SK-N-SH (cell line): Measurements from ENCODE around the gene ULK3. TPM values are rescaled to one million over a fixed set of nuclear protein-coding genes. Genes with fewer than 3 reads are reported as not detected.

Experiments
- CTCF ChIA-PET: fragments of 300-600, 350-600 bp; formaldehyde crosslinking; extraction: SDS; loops from one replicate; lab custom pipeline; 2021; lab: Yijun Ruan, JAX
- POLR2A ChIA-PET: fragments of 350-600 bp; sonication (Branson Sonifier 250); formaldehyde crosslinking; extraction: SDS; loops from one replicate; lab custom pipeline; 2020; ENCODE audit warnings: antibody characterized with exemption, inconsistent platforms; lab: Yijun Ruan, JAX
- DNase-seq: peaks from one replicate; pipeline ENCODE4 v3.0.0; 2012
- H2AFZ ChIP-seq: fragments of 200-600 bp; sonication (generic); 2 replicates; pipeline ENCODE4 v1.8.1; 2016; ENCODE audit warnings: antibody characterized with exemption, mild to moderate bottlenecking, low read depth
- H3F3A ChIP-seq: fragments of 200-600 bp; sonication (generic); replicated peaks from 2 replicates; pipeline ENCODE3; 2016; ENCODE audit warnings: antibody characterized with exemption, mild to moderate bottlenecking; ENCODE audit not compliant: insufficient read depth
- H3K27ac ChIP-seq, 2 experiments: fragments of 200-500 bp in 1 of 2; fragments of 200-600 bp in 1 of 2; sonication (Bioruptor generic) in 1 of 2; sonication (generic), shearing (Covaris generic) in 1 of 2; 2 replicates each; pipeline versions ENCODE4 v1.5.1 to v1.6.1; 2014 to 2016; ENCODE audit warnings: low read depth in 2 of 2, inconsistent platforms in 1 of 2, low read length in 1 of 2, mild to moderate bottlenecking in 1 of 2, mixed read lengths in 1 of 2
- H3K27me3 ChIP-seq: fragments of 200-600 bp; sonication (generic), shearing (Covaris generic); 2 replicates; pipeline ENCODE4 v1.6.1; 2016; ENCODE audit warnings: mixed run types; ENCODE audit not compliant: insufficient read depth
- H3K36me3 ChIP-seq, 2 experiments: fragments of 200-500 bp in 1 of 2; fragments of 200-600 bp in 1 of 2; sonication (Bioruptor generic) in 1 of 2; sonication (generic) in 1 of 2; replicated peaks in 1 of 2; 2 replicates each; pipeline versions ENCODE3 to v1.5.1; 2014 to 2016; ENCODE audit warnings: low read length in 1 of 2, mild to moderate bottlenecking in 1 of 2; ENCODE audit not compliant: insufficient read depth in 2 of 2, control insufficient read depth in 1 of 2
- H3K4me1 ChIP-seq, 2 experiments: fragments of 200-500 bp in 1 of 2; fragments of 200-600 bp in 1 of 2; sonication (Bioruptor generic) in 1 of 2; sonication (generic), shearing (Covaris generic) in 1 of 2; 2 replicates each; pipeline versions ENCODE4 v1.5.1 to v1.6.1; 2014 to 2016; ENCODE audit warnings: low read depth in 1 of 2, low read length in 1 of 2, mixed run types in 1 of 2; ENCODE audit not compliant: insufficient read depth in 2 of 2, control insufficient read depth in 1 of 2
- H3K4me2 ChIP-seq: fragments of 200-600 bp; sonication (generic), shearing (Covaris generic); 2 replicates; pipeline ENCODE4 v1.6.1; 2017; ENCODE audit warnings: mixed run types
- H3K4me3 ChIP-seq, 2 experiments: fragments of 200-500 bp in 1 of 2; fragments of 200-600 bp in 1 of 2; sonication (Bioruptor generic) in 1 of 2; sonication (generic), shearing (Covaris generic) in 1 of 2; 2 replicates each; pipeline versions ENCODE4 v1.5.1 to v1.8.1; 2014 to 2016; ENCODE audit warnings: low read depth in 2 of 2, inconsistent platforms in 1 of 2, low read length in 1 of 2, mild to moderate bottlenecking in 1 of 2, mixed read lengths in 1 of 2, moderate library complexity in 1 of 2
- H3K79me2 ChIP-seq: fragments of 200-600 bp; sonication (generic); 2 replicates; pipeline ENCODE4 v1.8.1; 2017; ENCODE audit warnings: mild to moderate bottlenecking; ENCODE audit not compliant: insufficient read depth
- H3K9ac ChIP-seq: fragments of 200-600 bp; sonication (generic); 2 replicates; pipeline ENCODE4 v1.6.1; 2017; ENCODE audit warnings: mixed run types
- H3K9me2 ChIP-seq: fragments of 200-600 bp; sonication (generic); 2 replicates; pipeline ENCODE4 v1.6.1; 2017; ENCODE audit warnings: mixed run types
- H3K9me3 ChIP-seq: fragments of 200-600 bp; sonication (generic); 2 replicates; pipeline ENCODE4 v1.6.1; 2017; ENCODE audit warnings: mixed run types, mild to moderate bottlenecking, moderate library complexity
- H4K20me1 ChIP-seq: fragments of 200-600 bp; sonication (generic); 2 replicates; pipeline ENCODE4 v1.6.1; 2017; ENCODE audit warnings: mild to moderate bottlenecking, mixed run types; ENCODE audit not compliant: insufficient read depth
- EP300 ChIP-seq, 2 experiments: IDR thresholded peaks; 2 replicates each; pipeline versions ENCODE4 v1.4.0 to v1.6.1; 2012; ENCODE audit warnings: borderline replicate concordance in 1 of 2, low read depth in 1 of 2, low read length in 1 of 2
- EZH2phosphoT487 ChIP-seq: fragments of 200-600 bp; sonication (generic); IDR thresholded peaks from 2 replicates; pipeline ENCODE4 v1.6.1; 2017; ENCODE audit warnings: low read depth, mixed run types, mild to moderate bottlenecking, antibody characterized with exemption, moderate library complexity, borderline replicate concordance
- FOXJ3 ChIP-seq: sonication (generic); formaldehyde crosslinking; IDR thresholded peaks from 2 replicates; pipeline ENCODE4 v1.5.1; 2020; ENCODE audit warnings: mild to moderate bottlenecking, missing genetic modification reagents
- FOXM1 ChIP-seq: IDR thresholded peaks from 2 replicates; pipeline ENCODE4 v1.4.0; 2012; ENCODE audit warnings: low read depth, mild to moderate bottlenecking
- GATA2 ChIP-seq: sonication (generic); formaldehyde crosslinking; IDR thresholded peaks from 2 replicates; pipeline ENCODE4 v1.5.0; 2020; ENCODE audit warnings: mild to moderate bottlenecking, missing genetic modification reagents
- JUND ChIP-seq: IDR thresholded peaks from 2 replicates; pipeline ENCODE4 v1.4.0; 2012
- MEF2A ChIP-seq: IDR thresholded peaks from 2 replicates; pipeline ENCODE4 v1.4.0; 2012; ENCODE audit warnings: low read depth, borderline replicate concordance
- POLR2AphosphoS5 ChIP-seq: IDR thresholded peaks from 2 replicates; pipeline ENCODE4 v1.6.1; 2012; ENCODE audit warnings: low read depth, low read length
- RAD21 ChIP-seq: IDR thresholded peaks from 2 replicates; pipeline ENCODE4 v1.6.1; 2012; ENCODE audit warnings: mild to moderate bottlenecking, low read length
- YY1 ChIP-seq: IDR thresholded peaks from 2 replicates; pipeline ENCODE4 v1.4.0; 2012; ENCODE audit warnings: low read depth, mild to moderate bottlenecking
- WGBS: methylation state at CpG from one replicate; pipeline ENCODE4 v1.1.6; 2017; ENCODE audit warnings: low lambda C conversion rate; 5-methylcytosine and 5-hydroxymethylcytosine counted together
- polyA plus RNA-seq, 3 experiments: library from polyadenylated mRNA; depleted of rRNA; stranded (reverse); fragments of >200 nt; gene quantifications; 2 replicates each; pipeline ENCODE4 v1.2.3, GENCODE V29; 2012
- TF ChIP-seq, protein P1 (sequence below): IDR thresholded peaks from 2 replicates; pipeline ENCODE4 v1.6.1; 2012; ENCODE audit warnings: mild to moderate bottlenecking, low read depth, low read length, moderate library complexity

ULK3 gene
- polyA plus RNA-seq, 1 of the 3 experiments (the other 2 are of a cell fraction), result 41.3 TPM

DNA sequence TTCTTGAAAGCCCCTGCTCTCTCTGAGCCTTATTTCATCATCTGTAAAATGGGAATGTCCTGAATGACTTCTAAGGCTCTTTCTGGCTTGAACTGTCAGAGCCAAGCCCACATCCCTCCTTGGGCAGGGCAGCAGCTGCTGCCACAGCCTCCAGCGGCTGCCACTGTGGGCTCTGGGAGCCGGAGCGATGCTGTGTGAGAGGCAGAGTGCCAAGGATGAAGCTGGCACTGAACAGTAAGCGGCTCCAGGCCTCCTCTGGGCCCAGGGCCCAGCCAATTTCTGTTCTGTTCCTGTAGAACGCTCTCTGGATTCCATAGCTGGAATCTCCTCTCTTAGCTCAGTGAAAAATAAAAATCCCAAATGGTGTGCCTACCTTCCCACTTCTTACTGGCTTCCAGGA, 12.1 kb downstream of the ULK3 start:
- TF ChIP-seq EZH2phosphoT487 (no peak), POLR2AphosphoS5 (no peak), YY1 (no peak), EP300 (IDR thresholded peaks at IDR 0.05; ENCODE audit: borderline replicate concordance in 1 of 2, low read depth in 1 of 2, low read length in 1 of 2) (no peak), FOXJ3 (CRISPR knock-in tag) (no peak), JUND (no peak), MEF2A (no peak), FOXM1 (no peak), GATA2 (no peak)
- TF ChIP-seq, protein P1, sequence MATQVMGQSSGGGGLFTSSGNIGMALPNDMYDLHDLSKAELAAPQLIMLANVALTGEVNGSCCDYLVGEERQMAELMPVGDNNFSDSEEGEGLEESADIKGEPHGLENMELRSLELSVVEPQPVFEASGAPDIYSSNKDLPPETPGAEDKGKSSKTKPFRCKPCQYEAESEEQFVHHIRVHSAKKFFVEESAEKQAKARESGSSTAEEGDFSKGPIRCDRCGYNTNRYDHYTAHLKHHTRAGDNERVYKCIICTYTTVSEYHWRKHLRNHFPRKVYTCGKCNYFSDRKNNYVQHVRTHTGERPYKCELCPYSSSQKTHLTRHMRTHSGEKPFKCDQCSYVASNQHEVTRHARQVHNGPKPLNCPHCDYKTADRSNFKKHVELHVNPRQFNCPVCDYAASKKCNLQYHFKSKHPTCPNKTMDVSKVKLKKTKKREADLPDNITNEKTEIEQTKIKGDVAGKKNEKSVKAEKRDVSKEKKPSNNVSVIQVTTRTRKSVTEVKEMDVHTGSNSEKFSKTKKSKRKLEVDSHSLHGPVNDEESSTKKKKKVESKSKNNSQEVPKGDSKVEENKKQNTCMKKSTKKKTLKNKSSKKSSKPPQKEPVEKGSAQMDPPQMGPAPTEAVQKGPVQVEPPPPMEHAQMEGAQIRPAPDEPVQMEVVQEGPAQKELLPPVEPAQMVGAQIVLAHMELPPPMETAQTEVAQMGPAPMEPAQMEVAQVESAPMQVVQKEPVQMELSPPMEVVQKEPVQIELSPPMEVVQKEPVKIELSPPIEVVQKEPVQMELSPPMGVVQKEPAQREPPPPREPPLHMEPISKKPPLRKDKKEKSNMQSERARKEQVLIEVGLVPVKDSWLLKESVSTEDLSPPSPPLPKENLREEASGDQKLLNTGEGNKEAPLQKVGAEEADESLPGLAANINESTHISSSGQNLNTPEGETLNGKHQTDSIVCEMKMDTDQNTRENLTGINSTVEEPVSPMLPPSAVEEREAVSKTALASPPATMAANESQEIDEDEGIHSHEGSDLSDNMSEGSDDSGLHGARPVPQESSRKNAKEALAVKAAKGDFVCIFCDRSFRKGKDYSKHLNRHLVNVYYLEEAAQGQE, result no peak
- POLR2A ChIA-PET, result no interaction called here
- no peak overlapping the region for H3K4me2 ChIP-seq
- peaks cover 0 to 2% of the 10 kb centered on the region in 2 experiments for H3K36me3 ChIP-seq
- no peak overlapping the region for H3K9ac ChIP-seq
- H4K20me1 ChIP-seq, result no peaks in the 10 kb centered on the region
- no peaks in the 10 kb centered on the region for H3K9me2 ChIP-seq
- H3K79me2 ChIP-seq, result no peaks in the 10 kb centered on the region
- 30% methylated on average over 4 of the region's 5 CpGs for WGBS
- DNase-seq, result no peak
- H3K9me3 ChIP-seq, result no peaks in the 10 kb centered on the region
- H3K4me1 ChIP-seq, result peaks cover 0 to 16% of the 10 kb centered on the region in 2 experiments; a peak in 1 of 4 replicates
- H3K27ac ChIP-seq, result no peak overlapping the region; a peak in 1 of 4 replicates
- no peaks in the 10 kb centered on the region for H3F3A ChIP-seq
- no peak overlapping the region for H2AFZ ChIP-seq
- no peak overlapping the region for H3K4me3 ChIP-seq
- CTCF ChIA-PET, result interaction anchor here (0.7 to 10.2 kb wide), 10 partner anchors 12 to 123 kb away, joined by 3 to 82 read pairs (median 4); partner anchors contain the start of genes CSK and LMAN1L
- H3K27me3 ChIP-seq, result peaks cover 15% of the 10 kb centered on the region; the same call in 1 of the 2 replicates

DNA sequence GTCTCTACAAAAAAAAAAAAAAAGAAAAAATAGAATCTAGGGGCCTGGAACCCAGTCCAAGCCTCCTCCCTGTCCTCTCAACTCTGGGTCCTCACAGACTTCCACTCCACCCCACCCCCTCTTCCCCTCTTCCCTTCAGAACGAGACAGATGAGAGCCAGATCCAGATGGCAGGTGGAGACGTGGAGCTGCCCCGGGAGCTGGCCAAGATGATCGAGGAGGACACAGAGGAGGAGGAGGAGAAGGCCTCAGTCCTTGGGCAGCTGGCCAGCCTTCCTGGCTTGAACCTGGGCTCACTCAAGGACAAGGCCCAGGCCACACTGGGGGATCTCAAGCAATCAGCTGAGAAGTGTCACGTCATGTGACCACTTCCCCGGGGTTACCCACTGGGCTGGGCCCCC, 13.0 kb downstream of the ULK3 start:
- DNase-seq, result no peak
- H3K4me2 ChIP-seq, result no peak overlapping the region
- H3F3A ChIP-seq, result no peaks in the 10 kb centered on the region
- 66% methylated on average over 6 of the region's 6 CpGs for WGBS
- H3K4me1 ChIP-seq, result peaks cover 0 to 16% of the 10 kb centered on the region in 2 experiments; a peak in 1 of 4 replicates
- TF ChIP-seq EZH2phosphoT487 (no peak), EP300 (IDR thresholded peaks at IDR 0.05; ENCODE audit: borderline replicate concordance in 1 of 2, low read depth in 1 of 2, low read length in 1 of 2) (no peak), RAD21 (no peak)
- H3K79me2 ChIP-seq, result no peaks in the 10 kb centered on the region
- peaks cover 24% of the 10 kb centered on the region; the same call in 1 of the 2 replicates for H3K27me3 ChIP-seq
- POLR2A ChIA-PET, result no interaction called here
- no peak overlapping the region for H3K27ac ChIP-seq
- no peaks in the 10 kb centered on the region for H4K20me1 ChIP-seq
- no peaks in the 10 kb centered on the region for H3K36me3 ChIP-seq
- CTCF ChIA-PET, result interaction anchor here (0.8 to 10.2 kb wide), 10 partner anchors 10 to 194 kb away, joined by 3 to 82 read pairs (median 4); partner anchors contain the start of genes CSK, LMAN1L and ULK3
- H3K9me3 ChIP-seq, result no peaks in the 10 kb centered on the region
- H3K9me2 ChIP-seq, result no peaks in the 10 kb centered on the region
- H3K4me3 ChIP-seq, result no peak overlapping the region
- no peak overlapping the region for H2AFZ ChIP-seq
- H3K9ac ChIP-seq, result no peak overlapping the region
